Osteoblast (primary cell): ENCODE results near the gene LLGL1. TPM values are rescaled to one million over a fixed set of nuclear protein-coding genes. Genes with fewer than 3 reads are reported as not detected.

ENCODE experiments used
- DNase-seq: peaks from one replicate; pipeline ENCODE4 v3.0.0; 2011; ENCODE audit warnings: low spot score, mixed read lengths; ENCODE audit not compliant: insufficient read length; ENCODE audit errors: missing footprints
- H2AFZ ChIP-seq: 2 replicates; pipeline ENCODE4 v1.6.0; 2011; ENCODE audit warnings: mild to moderate bottlenecking, low read length
- H3K27ac ChIP-seq: 2 replicates; pipeline ENCODE4 v1.5.1; 2011; ENCODE audit warnings: mild to moderate bottlenecking, low read depth, low read length, moderate library complexity
- H3K27me3 ChIP-seq: 2 replicates; pipeline ENCODE4 v1.6.0; 2012; ENCODE audit warnings: mild to moderate bottlenecking, control low read depth, inconsistent platforms, low read length, moderate library complexity; ENCODE audit not compliant: insufficient read depth
- H3K36me3 ChIP-seq: 2 replicates; pipeline ENCODE4 v1.5.1; 2011; ENCODE audit warnings: mild to moderate bottlenecking, low read length, control low read depth, moderate library complexity; ENCODE audit not compliant: insufficient read depth
- H3K4me1 ChIP-seq: 2 replicates; pipeline ENCODE4 v1.5.1; 2011; ENCODE audit warnings: mild to moderate bottlenecking, low read length, control low read depth, moderate library complexity; ENCODE audit not compliant: insufficient read depth
- H3K4me2 ChIP-seq: 2 replicates; pipeline ENCODE4 v1.6.0; 2011; ENCODE audit warnings: mild to moderate bottlenecking, low read length; ENCODE audit not compliant: insufficient read depth
- H3K4me3 ChIP-seq: fragments of 200-600 bp; sonication (generic); 3 replicates; pipeline ENCODE4 v1.5.1; 2012; ENCODE audit warnings: mild to moderate bottlenecking, low read length, inconsistent platforms; ENCODE audit not compliant: insufficient read depth
- H3K79me2 ChIP-seq: 2 replicates; pipeline ENCODE4 v1.6.0; 2012; ENCODE audit warnings: mild to moderate bottlenecking, low read length, control low read depth, inconsistent platforms; ENCODE audit not compliant: insufficient read depth
- H3K9me3 ChIP-seq: 2 replicates; pipeline ENCODE4 v1.5.1; 2011; ENCODE audit warnings: low read depth, low read length, control low read depth
- H4K20me1 ChIP-seq: 2 replicates; pipeline ENCODE4 v1.6.0; 2012; ENCODE audit warnings: mild to moderate bottlenecking, low read length, control low read depth; ENCODE audit not compliant: insufficient read depth
- CTCF ChIP-seq: IDR thresholded peaks from 2 replicates; pipeline ENCODE4 v1.5.1; 2011; ENCODE audit warnings: mild to moderate bottlenecking, low read depth, low read length, moderate library complexity; ENCODE audit errors: extremely low read depth
- total RNA-seq: library from RNA; depleted of rRNA; stranded (reverse); fragments of >200 nt; gene quantifications from 2 replicates; pipeline ENCODE4 v1.2.3, GENCODE V29; 2012

LLGL1 gene
- total RNA-seq, 1 donor = 50.3 TPM

- Histone ChIP-seq H3K27ac (no peak overlapping the region), H3K4me1 (no peaks in the 10 kb centered on the region), H3K9me3 (no peaks in the 10 kb centered on the region), H3K27me3 (no peaks in the 10 kb centered on the region), H2AFZ (no peak overlapping the region), H3K4me3 (no peak overlapping the region), H3K79me2 (no peaks in the 10 kb centered on the region), H4K20me1 (peaks cover 27% of the 10 kb centered on the region), H3K36me3 (peaks cover 74% of the 10 kb centered on the region), H3K4me2 (no peak overlapping the region)
- no peak for DNase-seq
- no peak for TF ChIP-seq CTCF
These were observed 19.8 kb downstream of the LLGL1 start for GRCh38 chr17:18245038-18245776.

DNA sequence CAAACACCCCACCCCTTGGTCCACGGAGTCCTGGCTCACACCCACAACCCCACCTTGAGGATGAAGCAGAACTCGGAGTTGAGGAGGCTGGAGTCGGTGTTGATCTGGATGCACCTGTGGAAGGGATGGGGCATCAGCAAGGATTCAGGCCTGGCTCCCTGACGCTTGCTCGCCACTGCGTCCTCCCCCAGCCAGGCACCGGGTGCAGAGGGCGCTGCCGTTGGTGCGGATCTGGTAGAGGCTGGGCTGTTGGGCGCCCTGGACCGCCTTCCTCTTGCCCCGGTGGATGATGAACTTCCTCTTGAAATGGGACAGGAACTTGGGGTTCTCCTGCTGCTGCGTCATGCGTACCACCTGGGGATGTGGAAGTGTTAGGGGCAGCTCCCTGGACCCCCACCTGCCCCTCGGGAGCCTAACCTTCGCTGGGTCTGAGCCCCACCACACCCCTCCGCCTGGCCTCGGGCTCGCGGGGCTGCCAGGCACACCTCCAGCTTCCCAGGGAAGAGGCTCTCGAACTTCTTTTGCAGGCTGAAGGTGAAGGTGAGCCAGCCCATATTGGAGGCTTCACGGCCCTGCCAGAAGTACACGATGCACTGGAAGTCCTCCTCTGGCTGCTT, 20.8 kb downstream of the LLGL1 start:
- Histone ChIP-seq H3K4me1 (no peaks in the 10 kb centered on the region), H4K20me1 (peaks cover 31% of the 10 kb centered on the region), H3K27me3 (no peaks in the 10 kb centered on the region), H3K36me3 (peaks cover 78% of the 10 kb centered on the region), H3K79me2 (no peaks in the 10 kb centered on the region), H3K4me3 (no peak overlapping the region), H3K4me2 (no peak overlapping the region), H2AFZ (no peak overlapping the region), H3K9me3 (no peaks in the 10 kb centered on the region), H3K27ac (no peak overlapping the region)
- DNase-seq = no peak
- TF ChIP-seq CTCF = no peak

DNA sequence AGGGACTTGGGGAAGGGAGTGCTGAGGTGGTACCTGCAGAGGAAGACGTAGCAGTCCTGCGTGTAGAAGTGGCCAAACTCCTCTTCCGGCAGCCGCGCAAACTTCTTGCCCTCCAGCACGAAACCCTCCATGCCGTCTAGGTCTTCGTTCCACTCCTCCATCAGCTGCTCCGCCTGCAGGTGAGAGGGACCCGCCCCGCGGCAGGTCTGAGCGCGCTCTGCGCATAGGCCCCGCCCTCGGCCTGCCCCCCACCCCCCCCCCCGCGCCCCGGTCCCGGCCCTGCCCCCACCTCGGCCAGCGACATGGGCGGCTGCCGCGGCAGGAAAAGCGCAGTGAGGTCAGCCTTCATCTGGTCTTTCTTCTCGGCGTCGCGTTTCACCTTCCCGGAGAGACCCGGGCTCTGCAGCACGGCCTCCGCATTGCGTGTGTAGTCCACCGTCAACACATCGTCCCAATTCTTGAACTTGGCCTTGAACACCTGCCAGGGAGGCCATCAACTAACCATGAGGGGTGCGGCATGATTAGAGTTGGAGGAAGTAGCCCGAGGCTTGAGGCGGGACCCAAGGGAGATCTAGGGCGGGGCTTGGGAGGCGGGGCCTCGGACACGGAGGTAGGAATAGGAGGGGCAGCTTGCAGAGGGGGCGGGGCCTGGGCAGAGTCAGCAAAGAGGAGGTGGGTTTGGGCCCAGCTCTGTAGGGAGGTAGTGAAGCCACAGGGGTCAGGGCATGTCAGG, 21.6 kb downstream of the LLGL1 start:
- Histone ChIP-seq H3K27me3 (no peaks in the 10 kb centered on the region), H3K79me2 (no peaks in the 10 kb centered on the region), H3K4me2 (no peak overlapping the region), H2AFZ (no peak overlapping the region), H3K36me3 (peaks cover 81% of the 10 kb centered on the region), H3K4me1 (no peaks in the 10 kb centered on the region), H4K20me1 (peaks cover 31% of the 10 kb centered on the region), H3K27ac (no peak overlapping the region), H3K9me3 (no peaks in the 10 kb centered on the region), H3K4me3 (no peak overlapping the region)
- peak; percentile 92 for DNase-seq
- TF ChIP-seq CTCF = no peak

- Histone ChIP-seq H3K4me2 (no peak overlapping the region), H2AFZ (no peak overlapping the region), H3K4me3 (no peak overlapping the region), H4K20me1 (peaks cover 31% of the 10 kb centered on the region), H3K79me2 (peaks cover 4% of the 10 kb centered on the region), H3K4me1 (no peaks in the 10 kb centered on the region), H3K36me3 (peaks cover 82% of the 10 kb centered on the region), H3K9me3 (no peaks in the 10 kb centered on the region), H3K27ac (no peak overlapping the region), H3K27me3 (no peaks in the 10 kb centered on the region)
- no peak for TF ChIP-seq CTCF
- no peak for DNase-seq
These were observed 22.2 kb downstream of the LLGL1 start for GRCh38 chr17:18247613-18248001.
